ENCODE data around the gene HS6ST3.
"Not testable (repeated sequence)": the region's sequence is repeated elsewhere in the genome, so short reads cannot be mapped to it uniquely, and the experiment has no call there.

HS6ST3 gene

DNA sequence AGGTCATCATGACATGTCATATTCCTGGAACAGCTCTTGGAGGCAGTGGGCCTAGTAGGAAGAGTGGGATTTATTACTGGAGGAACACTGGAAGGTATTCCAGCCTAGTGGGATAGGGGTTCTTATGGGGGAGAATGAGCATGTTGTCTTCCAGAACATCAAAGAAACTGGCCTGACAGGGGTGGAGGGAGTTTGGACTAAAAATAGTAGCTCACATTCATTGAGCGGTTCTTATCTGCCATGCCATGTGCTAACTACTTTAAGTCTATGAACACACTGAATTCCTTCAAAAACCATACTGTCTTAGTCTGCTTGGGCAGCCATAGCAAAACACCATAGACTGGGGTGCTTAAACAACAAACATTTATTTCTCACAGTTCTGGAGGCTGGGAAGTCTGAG, 413.6 kb downstream of the HS6ST3 start:
- FAIRE-seq (no peak), DNase-seq (ENCODE audit: insufficient read length, low spot score) (no peak)
- no peak for TF ChIP-seq POLR2A (IDR thresholded peaks at IDR 0.05; ENCODE audit: low read depth, low read length)

DNA sequence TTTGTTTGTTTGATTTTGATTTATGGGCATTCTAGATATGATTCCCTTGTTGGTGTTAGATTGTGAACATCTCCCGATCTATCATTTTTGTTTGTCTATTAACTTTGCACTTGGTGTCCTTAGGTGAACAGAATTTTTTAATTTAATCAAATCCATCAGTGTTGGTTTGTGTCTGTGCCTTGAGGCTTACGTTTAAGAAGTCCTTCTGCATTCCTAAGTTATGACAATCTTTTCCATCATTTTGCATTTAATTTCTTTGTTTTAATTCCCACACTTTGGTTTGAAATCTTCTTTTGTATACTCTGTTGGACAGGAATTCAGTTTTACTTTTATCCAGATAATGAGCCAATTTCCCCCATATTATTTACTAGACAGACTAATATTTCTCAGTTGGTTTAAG, 421.7 kb downstream of the HS6ST3 start:
- no peak for DNase-seq (ENCODE audit: insufficient read length, low spot score)
- FAIRE-seq = no peak
- no peak for TF ChIP-seq POLR2A (IDR thresholded peaks at IDR 0.05; ENCODE audit: low read depth, low read length)

DNA sequence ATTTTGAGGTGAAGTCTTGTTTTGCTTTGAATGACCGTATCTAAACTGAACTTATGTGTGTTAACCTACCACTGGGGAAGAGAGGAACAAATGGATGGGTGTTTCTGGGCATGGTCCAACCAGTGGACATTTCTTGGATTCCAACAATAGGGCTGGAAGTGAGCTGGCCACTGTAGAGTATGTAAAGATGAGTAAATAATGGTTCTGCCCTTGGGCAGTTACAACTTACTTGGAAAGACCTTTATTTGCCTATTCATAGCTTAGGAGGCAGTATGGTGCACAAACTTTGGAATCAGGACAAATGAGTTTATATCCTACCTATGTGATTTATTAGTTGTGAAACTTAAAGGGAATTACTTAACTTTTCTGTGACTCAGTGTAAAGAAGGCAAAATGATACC, 429.5 kb downstream of the HS6ST3 start:
- DNase-seq (ENCODE audit: insufficient read length, low spot score) (no peak), FAIRE-seq (no peak)
- no peak for TF ChIP-seq POLR2A (IDR thresholded peaks at IDR 0.05; ENCODE audit: low read depth, low read length)

DNA sequence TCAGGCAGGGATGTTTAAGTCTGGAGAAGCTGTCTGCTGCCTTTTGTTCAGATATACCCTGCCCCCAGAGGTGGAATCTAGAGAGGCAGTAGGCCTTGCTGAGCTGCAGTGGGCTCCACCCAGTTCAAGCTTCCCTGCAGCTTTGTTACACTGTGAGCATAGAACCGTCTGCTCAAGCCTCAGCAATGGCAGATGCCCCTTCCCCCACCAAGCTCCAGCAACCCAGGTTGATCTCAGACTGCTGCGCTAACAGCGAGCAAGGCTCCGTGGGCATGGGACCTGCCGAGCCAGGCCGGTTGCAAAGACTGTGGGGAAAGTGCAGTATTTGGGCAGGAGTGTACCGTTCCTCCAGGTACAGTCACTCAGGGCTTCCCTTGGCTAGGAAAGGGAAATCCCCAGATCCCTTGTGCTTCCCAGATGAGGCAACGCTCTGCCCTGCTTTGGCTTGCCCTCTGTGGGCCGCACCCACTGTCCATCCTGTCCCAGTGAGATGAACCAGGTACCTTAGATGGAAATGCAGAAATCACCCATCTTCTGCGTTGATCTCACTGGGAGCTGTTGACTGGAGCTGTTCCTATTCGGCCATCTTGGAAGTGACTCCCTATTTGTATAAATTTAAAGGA, 434.6 kb downstream of the HS6ST3 start:
- FAIRE-seq; DNase-seq (ENCODE audit: insufficient read length, low spot score): not testable (repeated sequence)

DNA sequence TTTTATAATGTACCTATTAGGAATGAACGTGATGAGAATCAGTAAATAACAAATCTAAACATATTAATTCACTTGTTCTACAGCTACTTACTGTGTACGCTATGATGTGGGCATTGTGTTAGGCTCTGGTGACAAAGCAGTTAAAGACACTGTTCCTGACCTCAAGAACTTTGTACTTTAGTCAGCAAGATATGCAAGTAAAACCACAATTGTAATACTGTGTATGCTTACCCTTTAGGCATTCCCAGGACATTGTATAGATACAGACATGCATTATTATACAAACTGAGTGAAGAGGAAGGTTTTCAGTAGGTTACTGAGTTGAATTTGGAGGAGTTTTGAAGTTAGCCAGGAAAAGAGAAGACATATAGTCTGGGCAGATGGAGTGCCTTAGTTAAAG, 435.8 kb downstream of the HS6ST3 start:
- FAIRE-seq = no peak
- no peak for TF ChIP-seq POLR2A (IDR thresholded peaks at IDR 0.05; ENCODE audit: low read depth, low read length)
- DNase-seq (ENCODE audit: insufficient read length, low spot score) = no peak

DNA sequence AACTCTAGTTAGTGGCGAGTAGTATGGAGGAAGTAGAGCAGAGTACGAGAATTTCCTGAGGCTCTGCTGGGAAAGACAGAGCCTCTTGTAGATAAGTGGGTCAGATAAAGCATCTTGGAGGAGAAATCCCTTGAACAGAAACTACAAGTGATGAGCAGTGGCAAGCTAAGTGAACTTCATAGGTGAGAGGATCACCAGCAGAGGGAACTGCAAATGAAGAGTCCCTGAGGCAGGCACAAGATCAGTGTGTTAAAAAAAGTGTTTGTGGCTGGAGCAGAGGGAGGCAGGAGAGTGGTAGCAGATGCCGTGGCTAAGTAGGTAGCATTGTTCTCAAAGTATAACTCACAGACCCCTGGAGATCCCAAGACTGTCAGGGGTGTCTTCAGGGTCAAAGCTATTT, 437.6 kb downstream of the HS6ST3 start:
- TF ChIP-seq POLR2A (IDR thresholded peaks at IDR 0.05; ENCODE audit: low read depth, low read length) = no peak
- FAIRE-seq (no peak), DNase-seq (ENCODE audit: insufficient read length, low spot score) (no peak)

DNA sequence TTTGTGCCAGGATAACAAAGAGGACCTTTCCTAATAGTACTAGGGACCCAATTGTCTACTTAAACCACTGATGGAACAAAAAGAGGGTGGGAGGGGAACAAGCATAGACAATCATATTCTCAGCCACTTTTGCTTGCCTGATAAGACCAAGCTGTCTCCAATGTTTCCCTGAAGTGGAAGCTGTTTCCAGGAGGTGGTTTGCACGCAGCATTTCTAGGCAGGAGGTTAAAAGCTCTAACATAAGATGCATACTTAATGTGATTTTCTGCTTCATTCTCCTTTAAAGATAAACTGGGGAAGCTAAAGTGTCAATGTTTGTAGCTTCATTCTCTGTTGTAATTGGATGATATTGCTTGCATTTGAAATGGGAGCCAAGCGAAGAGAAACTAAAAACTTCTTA, 442.9 kb downstream of the HS6ST3 start:
- TF ChIP-seq POLR2A (IDR thresholded peaks at IDR 0.05; ENCODE audit: low read depth, low read length) = no peak
- no peak for FAIRE-seq
- no peak for DNase-seq (ENCODE audit: insufficient read length, low spot score)

DNA sequence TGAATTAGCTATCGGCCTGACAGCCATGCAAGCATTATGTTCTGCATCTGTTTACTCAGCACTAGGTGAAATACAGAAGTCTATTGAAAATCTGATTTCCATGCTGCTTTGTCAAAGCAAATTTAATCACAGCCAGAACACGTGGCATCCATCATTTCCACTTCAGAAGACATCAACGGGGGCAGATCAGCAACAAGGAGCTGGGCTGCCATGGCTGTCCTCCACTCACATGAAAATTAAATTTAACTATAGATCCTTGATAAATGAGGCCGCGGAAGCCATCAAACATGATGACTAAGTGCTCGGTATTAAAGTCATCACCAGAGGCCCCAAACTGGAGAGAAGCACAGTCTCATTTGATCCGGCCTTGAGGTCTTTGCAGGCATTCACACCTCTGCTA, 443.5 kb downstream of the HS6ST3 start:
- TF ChIP-seq POLR2A (IDR thresholded peaks at IDR 0.05; ENCODE audit: low read depth, low read length) = no peak
- DNase-seq (ENCODE audit: insufficient read length, low spot score) (no peak), FAIRE-seq (no peak)

DNA sequence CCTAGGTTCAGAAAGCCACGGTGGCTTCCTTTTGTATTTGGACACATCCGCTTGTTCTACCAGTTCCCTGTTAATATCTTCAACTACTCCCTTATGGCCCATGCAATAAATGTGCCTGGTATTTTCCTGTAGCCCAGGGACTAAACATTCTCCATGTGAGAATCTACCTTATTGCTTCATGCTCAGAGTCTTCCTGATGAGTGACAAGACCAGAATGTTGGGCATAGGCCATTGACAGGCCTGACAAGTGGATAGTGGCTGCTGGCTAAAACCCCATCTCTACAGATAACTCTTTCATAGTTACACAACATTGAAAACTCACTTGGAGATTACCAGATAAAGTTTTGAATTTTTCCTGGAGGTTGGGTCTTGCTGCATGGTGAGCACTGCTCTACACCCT, 449.9 kb downstream of the HS6ST3 start:
- TF ChIP-seq POLR2A (IDR thresholded peaks at IDR 0.05; ENCODE audit: low read depth, low read length) = no peak
- no peak for FAIRE-seq
- DNase-seq (ENCODE audit: insufficient read length, low spot score) = no peak

DNA sequence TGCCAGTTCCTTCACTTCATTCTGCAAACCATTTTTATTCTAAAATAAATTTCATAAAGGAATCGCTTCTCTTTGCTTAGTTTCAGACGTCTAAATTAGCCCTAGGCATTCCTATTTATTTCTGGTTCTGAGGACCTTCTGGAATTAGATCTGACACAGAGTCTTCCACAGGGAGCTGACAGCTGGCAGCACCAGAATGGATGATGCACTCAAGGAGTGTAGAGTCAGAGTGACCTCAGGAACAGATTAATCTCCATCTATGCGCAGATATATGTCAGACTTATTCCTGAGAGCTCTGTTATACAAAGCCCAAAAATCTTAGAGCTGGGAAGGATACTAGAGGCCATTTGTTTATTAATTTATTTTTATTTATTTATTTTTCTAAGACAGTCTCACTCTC, 450.8 kb downstream of the HS6ST3 start:
- FAIRE-seq (no peak), DNase-seq (ENCODE audit: insufficient read length, low spot score) (no peak)
- TF ChIP-seq POLR2A (IDR thresholded peaks at IDR 0.05; ENCODE audit: low read depth, low read length) = no peak

DNA sequence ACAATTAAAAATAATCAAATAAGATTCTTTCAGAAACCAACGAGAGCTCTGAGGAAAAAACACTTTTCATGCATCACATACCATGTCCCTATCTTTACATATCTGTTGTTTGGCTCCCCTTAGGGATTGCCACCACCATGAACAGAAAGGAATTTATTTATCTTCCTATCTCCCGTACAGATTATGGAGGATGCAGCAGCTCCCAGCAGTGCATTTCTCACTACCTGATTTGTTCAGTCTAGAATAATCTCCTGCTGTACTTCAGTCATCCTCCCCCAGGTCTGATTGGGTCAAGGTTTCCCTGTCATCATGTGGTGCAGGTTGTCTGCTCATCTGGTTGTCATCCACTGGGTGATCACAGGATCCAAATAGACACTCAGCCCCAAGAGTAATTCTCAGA, 453.1 kb downstream of the HS6ST3 start:
- no peak for FAIRE-seq
- DNase-seq (ENCODE audit: insufficient read length, low spot score) = no peak
- TF ChIP-seq POLR2A (IDR thresholded peaks at IDR 0.05; ENCODE audit: low read depth, low read length) = no peak

DNA sequence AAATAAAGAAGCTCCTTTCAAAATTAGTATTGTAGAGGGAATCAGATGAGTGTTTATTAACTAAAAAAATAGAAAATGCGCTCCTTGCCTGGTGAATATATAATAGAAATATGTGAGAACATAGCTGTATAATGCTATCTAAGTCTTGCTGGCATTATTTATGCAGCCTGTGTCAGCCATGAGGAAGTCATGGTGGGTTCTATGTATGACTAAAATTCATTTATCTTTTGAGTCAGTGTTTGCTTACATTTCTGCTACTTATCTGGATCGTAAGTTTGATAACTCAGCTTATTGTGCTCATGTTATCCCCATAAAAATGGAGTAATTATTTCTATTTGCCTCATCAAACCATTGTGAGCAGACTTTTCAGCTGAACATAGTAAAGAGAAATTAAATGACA, 455.1 kb downstream of the HS6ST3 start:
- DNase-seq (ENCODE audit: insufficient read length, low spot score) = no peak
- no peak for TF ChIP-seq POLR2A (IDR thresholded peaks at IDR 0.05; ENCODE audit: low read depth, low read length)
- no peak for FAIRE-seq

DNA sequence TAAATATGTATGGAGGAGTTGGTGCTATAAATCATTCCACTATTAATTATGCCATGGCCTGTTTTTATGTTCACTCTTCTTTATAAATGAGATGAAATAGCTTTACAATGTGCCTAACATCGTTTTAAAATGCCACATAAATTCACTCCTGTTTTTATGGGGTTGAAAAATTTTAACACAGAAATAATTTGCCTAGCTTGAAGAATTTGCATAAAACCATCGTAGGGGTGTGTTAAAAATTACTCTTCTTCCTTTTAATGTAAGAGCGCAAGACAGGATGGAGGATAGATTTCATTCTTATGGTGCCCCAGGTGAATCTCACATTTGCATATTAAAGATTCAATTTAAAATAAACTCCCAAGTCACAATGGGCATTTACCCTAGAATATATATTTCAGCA, 456.6 kb downstream of the HS6ST3 start:
- DNase-seq (ENCODE audit: insufficient read length, low spot score) = no peak
- no peak for TF ChIP-seq POLR2A (IDR thresholded peaks at IDR 0.05; ENCODE audit: low read depth, low read length)
- FAIRE-seq = no peak

DNA sequence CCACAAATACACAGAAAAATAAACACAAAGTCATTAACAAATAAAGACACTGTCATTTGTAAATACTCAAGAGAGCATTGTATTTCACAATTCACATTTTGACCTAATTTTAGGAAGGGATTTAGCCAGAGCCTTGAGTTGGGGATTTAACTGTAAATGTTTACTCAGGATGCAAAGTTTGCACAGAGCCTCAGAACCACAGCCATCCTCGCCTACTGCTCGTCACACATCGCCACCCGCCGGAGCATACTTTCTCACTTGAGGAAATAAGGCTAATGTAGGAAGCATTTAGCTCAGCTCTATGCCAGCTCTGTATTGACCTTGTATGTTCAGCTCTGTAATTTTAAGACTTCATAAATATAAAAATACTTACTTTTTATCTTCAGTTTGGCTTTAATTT, 461.6 kb downstream of the HS6ST3 start:
- no peak for DNase-seq (ENCODE audit: insufficient read length, low spot score)
- no peak for FAIRE-seq

DNA sequence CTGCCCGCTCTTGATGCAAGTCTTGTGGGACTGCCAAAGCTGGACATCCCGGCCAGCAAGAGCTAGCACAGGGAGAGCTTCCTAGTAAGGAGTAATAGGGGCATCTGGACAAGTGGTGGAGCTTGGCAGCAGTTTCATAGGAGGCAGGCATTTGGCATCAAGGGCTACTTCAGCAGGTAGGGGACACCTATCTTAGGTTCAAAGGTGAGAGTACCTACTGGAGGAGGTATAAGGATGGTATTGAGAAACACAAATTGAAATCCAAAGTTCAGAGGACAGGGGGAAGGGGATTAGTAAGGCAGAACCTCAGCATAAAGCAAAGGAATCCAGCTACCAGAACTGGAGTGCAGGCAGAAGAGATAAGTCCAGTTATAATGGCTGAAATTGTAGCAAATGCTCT, 462.7 kb downstream of the HS6ST3 start:
- DNase-seq (ENCODE audit: insufficient read length, low spot score) = no peak
- no peak for FAIRE-seq
- no peak for TF ChIP-seq POLR2A (IDR thresholded peaks at IDR 0.05; ENCODE audit: low read depth, low read length)

More for the DNA sequence above, 461.6 kb downstream of the HS6ST3 start:
- TF ChIP-seq POLR2A (IDR thresholded peaks at IDR 0.05; ENCODE audit: low read depth, low read length) = no peak

DNA sequence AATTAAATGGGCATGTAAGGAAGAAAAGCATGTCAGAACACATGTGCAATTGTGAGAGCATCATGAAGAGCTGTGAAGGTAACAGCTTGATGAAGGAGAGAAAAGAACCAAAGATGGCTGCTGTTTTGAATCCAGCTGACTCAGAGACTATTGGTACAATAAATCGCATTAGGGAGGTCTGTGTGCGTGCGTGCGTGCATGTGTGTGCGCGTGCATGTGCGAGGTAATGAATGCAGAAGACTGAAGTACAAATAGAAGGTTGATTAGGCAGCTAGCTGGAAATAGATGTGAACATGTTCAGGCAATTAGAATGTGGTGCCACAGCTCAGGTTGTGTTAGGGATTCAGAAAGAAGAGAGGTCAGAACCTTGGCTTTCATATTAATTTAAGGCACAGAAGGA, 463.9 kb downstream of the HS6ST3 start:
- no peak for DNase-seq (ENCODE audit: insufficient read length, low spot score)
- no peak for TF ChIP-seq POLR2A (IDR thresholded peaks at IDR 0.05; ENCODE audit: low read depth, low read length)
- no peak for FAIRE-seq
